ENCODE data around the gene OSGIN1.

Gene OSGIN1

DNA sequence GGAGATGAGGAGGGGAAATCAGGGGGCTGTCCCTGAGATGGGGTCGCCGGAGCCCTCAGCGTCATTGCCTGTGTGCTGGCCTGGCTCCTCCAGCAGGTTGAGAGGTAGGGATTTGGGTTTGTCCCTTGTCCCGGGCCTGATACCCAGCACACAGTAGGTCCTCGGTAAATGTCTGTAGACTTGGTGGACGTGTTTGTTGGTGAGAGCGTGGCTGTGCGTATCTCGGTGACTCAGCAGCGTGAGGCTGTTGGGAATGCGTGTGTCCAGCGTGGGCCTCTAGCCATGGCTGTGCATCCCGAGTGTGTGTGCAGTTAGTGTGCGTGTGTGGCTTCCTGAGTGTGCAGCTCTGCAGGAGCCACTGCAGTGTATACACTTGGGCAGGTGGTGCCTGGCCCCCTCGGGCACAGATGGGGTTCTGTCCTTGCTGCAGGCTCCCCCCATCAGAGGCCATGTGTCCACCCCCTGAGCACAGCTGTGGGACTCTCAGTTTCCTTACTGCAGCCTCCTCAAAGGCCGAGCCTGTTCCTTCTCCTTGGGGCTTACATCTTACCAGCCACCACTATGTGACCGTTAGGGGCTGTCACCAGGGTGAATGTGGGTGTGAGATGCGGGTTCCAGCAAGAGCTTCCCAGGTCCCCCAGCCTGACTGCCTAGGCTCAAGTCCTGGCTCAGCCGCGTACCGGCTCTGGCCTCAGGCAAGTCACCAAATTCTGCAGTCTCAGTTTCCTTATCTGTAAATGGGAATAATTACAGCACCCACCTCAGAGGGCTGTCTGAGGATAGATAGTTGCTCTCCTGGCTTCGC is 20.7 kb downstream of the OSGIN1 start:
- no peak for DNase-seq (ENCODE audit: low spot score)

DNA sequence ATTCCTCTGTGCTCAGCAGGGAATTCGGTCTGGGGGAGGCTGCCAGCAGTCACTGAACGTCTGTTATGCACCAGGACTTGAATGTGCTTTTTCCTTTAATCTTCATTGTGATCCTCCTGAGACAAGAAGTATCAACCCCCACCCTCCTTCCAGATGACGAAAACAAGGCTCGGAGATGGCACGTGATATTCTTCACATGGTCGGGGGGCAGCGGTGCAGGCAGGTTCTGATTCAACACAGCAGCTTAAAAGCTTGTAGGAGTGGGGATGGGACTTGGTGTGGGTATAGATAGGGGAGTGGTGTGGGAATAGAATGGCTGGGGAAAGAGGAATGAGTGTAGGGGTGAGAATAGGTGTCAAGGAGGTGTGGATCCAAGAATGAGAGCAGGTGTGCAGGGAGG is 21.4 kb downstream of the OSGIN1 start:
- DNase-seq (ENCODE audit: low spot score), result no peak

DNA sequence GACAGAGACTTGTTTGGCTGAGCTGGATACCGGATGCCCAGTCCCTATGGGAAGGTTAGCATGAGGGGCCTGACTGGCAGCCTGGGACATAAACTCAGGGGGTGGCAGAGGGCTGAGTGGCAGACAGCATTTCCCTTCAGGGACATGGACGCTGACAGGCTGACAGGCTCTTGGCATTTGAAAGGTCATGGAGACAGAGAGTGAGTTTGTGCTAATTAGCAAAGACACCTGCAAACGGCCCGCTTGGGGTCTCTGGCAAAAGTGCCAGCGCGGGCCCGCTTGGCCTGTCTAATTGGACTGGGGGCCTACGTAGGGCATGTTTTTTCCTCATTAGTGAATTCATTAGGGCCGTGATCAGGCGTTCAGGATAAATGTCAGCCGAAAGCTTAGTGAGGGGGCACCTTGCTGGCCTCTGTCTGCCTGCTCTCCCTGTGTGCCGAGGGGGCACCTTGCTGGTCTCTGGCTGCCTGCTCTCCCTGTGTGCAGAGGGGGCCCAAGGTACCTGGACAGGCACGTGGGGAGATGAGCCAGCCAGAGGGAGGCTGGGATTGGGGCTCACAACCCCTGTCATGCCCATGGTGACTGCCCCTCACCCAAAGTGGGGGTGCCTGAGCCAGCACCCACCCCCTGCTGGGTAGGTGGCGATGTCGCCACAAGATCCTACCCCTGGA is 22.7 kb downstream of the OSGIN1 start:
- DNase-seq (ENCODE audit: low spot score), result no peak

DNA sequence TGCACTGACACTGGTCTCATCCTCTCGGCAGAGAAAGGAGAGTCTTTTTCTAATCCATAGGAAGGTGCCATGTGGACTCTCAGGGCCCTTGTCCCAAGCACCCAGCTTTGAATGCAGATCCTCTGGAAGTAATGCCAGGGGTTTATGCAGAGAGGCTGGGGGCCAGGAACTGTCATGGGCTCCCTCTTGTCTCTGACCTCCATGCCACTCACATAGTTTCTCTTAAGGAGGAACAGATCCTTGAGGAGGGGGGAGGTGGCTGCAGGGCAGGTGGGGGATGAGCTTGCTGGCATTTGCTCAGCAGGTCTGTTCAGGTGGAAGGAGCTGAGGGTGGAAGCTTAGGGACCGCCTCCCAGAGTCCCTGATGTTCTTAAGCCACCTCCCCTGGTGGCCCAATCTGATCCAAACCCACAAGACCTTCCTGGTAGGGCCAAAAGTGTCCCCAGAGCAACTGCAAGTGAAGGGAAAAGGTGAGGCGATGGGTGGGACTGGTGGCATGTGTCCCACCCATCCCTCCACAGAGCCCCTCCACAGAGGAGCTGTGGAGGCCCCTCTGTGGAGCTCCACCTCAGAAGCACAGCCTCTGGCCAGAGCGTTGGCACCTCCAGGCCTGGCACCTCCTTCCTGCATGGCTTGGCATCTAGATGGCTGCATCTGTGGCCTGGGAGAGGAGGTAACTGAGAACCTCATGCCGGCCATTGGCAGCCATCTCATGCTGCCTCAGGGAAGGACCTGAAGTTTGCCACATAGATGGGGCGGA is 24.2 kb downstream of the OSGIN1 start:
- no peak for DNase-seq (ENCODE audit: low spot score)

DNA sequence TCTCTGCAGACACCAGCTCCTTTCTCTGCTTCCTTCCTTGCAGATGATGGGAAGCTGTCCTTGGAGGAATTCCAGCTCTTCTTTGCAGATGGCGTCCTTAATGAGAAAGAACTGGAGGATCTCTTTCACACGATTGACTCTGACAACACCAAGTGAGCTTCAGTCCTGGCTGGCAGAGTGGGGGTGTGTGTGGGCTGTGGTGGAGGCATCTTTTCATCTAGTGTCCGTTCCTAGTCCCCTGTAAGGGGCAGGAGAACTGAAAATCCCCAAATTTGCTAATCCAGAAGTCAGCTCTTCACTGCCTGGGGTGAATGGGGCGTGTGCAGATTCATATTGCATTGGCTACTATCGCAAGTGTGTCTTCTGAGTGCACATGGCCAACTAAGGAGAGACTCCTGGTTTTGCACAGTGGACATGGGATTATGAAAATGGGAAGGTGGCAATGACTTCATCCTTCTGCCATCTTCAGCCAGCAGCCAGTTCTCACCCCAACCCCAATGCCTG is 25.4 kb downstream of the OSGIN1 start:
- DNase-seq (ENCODE audit: low spot score), result no peak

DNA sequence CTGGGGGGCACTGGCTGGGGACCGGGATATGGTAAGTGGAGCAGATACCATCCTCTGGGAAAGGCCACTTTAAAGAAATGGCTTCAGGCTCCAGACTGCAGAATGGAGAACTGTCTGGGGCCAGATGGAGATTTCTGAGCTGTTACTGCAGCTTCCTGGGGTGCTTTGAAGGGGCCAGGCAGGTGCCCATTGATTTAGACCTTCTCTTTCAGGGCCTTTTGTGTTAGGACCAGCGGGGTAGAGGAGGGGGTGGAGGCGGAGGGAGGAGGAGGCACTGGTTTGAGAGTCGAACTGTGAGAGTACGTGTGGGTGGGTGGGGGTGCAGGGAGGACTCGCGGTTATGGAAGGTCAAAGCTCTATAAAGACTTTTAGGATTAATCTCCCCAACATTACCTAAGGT is 26.4 kb downstream of the OSGIN1 start:
- DNase-seq (ENCODE audit: low spot score), result no peak

DNA sequence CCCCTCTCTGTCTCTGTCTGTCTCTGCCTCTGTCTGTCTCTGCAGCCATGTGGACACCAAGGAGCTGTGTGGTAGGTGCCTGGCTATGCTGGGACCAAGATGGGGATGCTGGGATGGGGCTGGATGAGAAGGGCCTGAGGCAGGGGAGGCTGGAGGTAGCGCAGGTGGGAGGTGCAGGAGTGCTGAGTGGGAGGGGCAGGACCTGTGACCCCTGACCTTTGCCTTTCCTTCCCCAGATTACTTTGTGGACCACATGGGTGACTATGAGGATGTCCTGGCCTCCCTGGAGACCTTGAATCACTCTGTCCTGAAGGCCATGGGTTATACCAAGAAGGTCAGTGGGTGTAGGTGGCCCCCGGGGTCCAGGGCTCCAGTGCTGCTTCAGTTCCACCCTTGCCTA is 27.8 kb downstream of the OSGIN1 start:
- no peak for DNase-seq (ENCODE audit: low spot score)

DNA sequence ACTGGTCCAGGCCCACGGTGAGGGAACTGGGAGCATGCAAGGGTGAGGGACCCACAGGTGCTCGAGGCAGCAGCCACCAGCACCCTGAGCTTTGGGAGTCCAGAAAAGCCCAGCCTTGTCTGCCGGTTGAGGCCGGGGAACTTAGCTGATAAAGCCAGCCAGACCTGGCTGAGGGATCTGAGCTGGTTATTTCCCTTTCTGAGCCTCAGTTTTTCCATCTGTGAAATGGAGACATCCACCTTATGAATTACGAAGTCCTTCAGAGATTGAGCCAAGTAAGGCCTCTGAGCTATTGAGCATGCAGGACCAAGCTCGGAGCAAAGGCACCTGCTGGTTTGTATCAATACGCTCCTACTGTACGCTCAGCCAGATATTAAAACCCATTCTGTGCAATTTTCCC is 28.8 kb downstream of the OSGIN1 start:
- no peak for DNase-seq (ENCODE audit: low spot score)

DNA sequence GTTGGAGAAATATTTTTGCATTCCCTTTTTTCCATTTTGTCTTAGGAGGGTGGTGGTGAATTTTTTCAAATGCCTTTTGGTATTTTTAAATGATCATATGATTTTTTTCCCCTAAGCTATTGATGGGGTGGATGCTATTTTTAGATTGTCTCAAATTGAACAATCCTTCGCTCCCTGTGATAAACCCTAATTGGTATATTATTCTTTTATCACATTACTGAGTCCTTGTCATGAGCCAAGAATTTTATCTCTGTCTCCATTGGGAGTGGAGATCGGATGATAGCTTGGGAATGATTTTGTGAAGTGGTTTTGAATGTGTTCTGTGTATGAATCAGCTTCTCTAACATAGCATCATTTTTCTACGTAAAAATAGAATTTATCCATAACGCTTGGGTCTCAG is 30.5 kb downstream of the OSGIN1 start:
- no peak for DNase-seq (ENCODE audit: low spot score)

DNA sequence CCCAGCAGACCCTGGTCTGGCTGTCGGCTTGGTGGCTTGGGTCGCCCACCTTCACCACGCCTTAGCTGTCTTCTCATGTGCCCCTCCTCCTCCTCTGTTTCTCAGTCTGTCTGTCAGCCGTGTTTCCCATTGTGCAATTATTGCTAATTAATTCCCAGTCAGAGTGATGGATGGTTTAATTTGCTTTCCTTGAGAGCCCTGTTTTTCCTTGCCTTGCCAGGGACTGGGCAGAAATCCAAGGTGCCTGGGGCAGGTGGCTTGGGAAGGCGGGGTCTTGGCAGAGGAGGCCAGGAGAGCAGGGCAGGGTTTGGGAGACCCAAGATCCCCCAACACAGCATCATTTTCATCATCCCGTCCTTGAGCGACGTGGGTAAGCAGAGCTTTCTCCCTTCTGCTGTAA is 36.3 kb downstream of the OSGIN1 start:
- no peak for DNase-seq (ENCODE audit: low spot score)

DNA sequence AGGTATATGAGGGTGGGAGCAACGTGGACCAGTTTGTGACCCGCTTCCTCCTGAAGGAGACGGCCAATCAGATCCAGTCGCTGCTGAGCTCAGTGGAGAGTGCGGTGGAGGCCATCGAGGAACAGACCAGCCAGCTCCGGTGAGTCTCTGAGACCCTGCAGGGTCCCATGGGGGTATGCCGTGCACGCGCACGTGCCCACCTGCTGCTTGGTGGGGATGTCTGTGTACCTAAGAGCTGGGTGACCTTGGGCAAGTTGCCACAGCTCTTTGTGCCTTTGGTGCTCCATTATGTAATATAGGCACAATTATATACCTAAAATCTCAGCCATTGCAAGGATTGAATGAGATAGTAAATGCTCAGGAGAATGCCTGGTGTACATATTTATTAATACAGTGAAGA is 37.5 kb downstream of the OSGIN1 start:
- DNase-seq (ENCODE audit: low spot score), result no peak

DNA sequence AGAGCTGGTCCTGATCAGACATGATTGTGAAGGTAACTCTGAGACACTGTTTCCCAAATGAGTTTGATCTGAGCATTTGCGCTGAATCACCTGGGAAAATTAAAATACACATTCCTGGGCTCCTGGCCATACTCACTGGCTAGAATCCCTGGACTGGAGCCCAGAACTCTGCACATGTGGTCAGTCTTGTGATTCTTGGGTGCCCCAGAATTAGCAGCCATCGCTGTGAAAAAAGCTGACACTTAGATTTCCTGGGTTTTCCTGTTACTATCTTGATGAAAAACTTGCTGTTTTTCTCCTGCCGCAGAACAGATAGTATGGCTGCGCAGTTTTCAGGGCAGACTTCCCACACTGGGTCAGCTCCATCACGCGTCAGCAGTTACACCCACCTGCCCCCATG is 39.6 kb downstream of the OSGIN1 start:
- no peak for DNase-seq (ENCODE audit: low spot score)

DNA sequence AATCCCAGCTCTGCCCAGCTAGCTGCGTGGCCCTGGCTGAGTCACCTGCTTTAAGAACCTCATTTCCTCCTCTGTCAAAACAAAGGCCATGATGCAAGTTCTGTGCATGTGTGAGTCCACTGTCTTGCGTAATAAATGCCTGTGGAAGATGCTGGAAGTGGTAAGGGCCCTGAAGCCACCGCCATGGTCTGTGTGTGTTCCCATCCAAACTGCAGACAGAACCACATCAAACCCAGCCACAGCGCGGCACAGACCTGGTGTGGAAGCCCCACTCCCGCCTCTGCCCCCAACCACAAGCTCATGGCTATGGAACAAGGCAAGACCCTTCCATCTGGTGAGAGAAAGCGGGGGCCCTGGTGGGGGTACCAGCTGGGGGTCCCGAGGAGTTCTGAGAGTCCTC is 41.0 kb downstream of the OSGIN1 start:
- peak; percentile 15 for DNase-seq (ENCODE audit: low spot score)

DNA sequence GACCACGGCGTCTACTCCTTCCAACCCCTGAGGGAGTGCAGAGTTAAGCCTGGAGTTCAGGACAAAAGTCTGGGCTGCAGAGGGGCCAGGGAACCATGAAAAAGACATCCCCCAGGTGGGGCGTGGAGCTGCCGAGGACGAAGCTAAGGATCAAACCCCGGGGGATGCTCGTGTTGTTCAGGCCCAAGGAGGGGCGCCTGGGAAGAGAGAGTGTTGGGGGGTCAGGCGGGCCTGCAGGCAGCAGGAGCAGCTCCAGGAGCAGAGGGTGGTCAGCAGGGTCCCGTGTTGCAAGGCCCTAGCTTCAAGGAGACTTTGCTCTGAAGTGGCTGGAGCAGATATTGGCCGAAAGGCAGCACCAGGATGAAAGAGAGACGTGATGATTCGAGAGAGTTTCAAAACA is 41.7 kb downstream of the OSGIN1 start:
- DNase-seq (ENCODE audit: low spot score), result no peak

DNA sequence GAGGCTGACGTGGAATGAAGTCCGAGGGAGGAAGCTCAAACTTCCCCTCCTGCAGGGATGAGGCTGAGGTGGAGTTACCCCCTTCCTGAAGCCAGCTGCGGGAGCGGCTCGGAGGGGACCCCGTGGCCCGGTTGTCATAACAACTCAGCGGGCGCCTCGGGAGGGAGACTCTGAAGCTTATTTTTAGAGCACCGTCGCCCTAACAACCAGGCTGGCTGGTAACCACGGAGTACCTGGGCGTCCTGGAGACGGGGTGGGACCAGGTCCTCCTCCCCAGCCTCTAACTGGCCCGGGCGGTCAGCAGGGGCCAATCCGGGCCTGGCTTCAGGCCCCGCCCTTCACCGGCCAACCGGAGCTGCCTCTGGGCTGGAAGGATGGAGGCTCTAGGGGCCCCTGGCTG is 42.7 kb downstream of the OSGIN1 start:
- no peak for DNase-seq (ENCODE audit: low spot score)

DNA sequence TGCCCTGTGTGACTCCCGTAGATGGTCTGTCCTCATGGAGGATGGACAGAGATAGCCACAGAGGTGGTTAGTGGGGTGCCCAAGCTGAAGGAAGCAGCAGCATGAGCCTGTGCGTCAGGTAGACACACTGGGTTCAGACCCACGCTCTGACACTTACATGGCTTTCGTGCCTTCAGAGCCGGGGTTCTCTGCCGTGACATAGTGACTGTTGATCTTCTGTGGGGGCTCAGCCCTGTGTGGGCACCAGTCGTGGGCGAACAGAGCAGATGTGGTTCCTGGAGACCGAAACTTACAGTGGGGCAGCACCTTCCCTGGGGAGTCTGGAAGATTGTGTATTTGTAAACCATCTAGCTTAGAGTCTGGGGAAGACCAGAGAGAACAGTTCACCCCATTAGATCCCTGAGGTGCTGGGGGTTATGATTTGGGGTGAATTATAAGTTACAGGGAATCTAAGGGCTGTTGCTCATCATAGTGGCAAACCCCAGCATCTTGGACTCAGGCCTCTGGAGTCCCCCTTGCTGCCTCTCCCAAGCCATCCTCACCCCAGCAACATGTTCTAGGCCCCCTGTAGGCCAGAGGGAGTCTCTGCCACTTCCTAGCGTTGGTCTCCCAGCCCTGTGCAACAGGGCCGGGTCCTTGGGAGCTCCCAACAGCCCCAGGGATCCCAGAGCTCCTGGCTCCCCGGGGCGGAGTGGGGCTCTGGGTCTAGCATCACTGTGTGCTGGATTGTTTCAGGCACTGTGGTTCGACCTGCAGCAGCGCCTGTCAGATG is 43.6 kb downstream of the OSGIN1 start:
- DNase-seq (ENCODE audit: low spot score), result no peak

DNA sequence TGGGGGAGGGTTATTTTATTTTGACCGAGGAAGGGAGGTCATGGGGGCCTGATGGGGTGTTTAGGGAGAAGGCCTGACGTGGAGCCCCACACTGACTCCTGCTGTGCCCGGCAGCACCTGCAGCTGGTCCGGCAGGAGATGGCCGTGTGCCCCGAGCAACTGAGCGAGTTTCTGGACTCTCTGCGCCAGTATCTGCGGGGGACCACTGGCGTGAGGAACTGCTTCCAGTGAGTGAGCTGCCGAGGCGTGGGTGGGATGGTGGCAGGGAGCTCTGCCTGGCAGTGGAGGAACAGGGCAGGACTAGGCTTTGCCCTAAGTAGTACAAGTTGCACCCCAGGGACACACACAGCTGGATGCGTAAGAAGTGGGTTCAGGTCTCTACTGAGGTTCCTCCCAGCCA is 45.1 kb downstream of the OSGIN1 start:
- no peak for DNase-seq (ENCODE audit: low spot score)

DNA sequence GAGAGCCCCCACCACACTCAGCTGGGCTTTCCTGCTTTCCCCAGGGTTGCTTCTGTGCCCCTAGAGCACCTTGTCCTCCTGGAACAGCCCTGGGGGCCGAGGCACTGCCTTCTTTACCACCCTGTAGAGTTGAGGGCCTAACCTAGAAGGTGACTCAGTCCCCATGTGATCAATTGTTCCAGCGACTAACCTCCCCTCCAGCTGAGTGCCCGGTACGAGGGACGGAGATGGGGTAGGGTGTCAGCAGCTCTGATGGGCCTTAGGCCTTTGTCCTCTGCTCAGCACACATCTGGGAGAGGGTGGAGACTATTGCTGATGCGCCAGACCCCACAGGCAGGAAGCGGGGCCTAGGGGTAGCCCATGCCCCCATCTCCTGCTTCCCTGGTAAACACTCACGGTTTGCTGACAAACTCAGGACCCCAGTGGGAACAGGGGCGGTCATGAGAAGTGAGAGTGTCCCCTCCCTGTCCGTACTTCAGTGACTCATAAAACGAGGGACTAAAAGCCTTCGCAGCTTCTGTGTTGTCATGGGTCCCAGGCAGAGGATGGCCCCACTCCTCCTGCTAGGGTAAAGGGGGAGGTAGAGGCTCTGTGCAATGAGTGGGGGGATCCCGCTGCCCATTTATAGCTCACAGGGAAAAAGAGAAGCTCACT is 48.1 kb downstream of the OSGIN1 start:
- DNase-seq (ENCODE audit: low spot score), result no peak

DNA sequence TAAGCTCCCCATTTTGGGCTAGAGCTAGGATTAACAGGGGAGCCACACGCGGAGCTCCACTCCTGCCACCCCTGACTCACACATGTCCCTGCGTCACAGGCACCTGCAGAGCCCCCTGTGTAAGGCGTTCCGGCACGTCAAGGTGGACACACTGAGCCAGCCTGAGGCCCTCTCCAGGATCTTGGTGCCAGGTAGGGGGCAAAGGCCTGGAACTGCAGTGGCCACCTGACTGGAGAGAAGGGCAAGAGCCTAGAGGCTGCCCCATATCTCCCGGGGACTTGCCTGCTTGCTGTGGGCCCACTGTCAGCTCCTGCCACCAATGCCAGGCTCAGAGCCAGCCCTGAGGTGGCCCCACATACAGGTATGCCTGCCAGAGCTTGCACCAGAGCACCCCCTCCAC is 48.7 kb downstream of the OSGIN1 start:
- DNase-seq (ENCODE audit: low spot score), result no peak

DNA sequence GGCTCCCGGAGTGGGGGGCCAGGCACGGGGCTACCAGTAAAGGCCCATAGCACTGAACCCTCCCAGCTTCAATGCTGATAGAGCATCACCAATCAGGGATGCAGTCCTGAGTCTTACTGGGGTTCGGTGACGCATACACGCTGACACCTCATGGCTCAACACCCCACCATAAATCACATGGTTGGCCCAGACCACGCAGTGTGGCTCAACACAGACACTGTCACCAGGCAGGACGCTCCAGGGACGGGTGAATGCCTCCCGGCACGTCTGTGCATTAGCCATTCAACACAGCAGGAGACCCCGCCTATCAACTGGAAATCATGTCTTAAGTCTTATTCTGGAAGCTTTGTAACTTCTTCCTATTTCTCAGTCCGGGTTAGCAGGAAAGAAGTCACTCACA is 50.0 kb downstream of the OSGIN1 start:
- no peak for DNase-seq (ENCODE audit: low spot score)

DNA sequence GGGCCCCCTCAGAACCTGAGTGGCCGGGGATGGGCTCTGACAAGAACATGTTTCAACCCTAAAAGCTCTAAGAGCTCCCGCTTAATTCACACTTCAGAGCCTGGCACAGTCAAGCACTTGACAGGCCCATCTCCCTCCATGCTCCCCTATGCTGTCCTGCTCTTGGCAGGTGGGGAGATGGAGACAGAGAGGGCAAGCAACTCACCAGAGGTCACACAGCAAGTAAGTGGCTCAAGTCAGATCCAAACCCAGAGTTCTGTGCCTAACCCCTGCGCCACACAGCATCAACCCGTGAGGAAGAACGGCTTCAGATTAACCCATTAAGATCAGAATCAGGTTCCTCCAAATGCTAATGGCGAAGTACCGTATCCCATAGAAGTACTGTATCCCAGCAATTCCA is 51.4 kb downstream of the OSGIN1 start:
- DNase-seq (ENCODE audit: low spot score), result no peak

DNA sequence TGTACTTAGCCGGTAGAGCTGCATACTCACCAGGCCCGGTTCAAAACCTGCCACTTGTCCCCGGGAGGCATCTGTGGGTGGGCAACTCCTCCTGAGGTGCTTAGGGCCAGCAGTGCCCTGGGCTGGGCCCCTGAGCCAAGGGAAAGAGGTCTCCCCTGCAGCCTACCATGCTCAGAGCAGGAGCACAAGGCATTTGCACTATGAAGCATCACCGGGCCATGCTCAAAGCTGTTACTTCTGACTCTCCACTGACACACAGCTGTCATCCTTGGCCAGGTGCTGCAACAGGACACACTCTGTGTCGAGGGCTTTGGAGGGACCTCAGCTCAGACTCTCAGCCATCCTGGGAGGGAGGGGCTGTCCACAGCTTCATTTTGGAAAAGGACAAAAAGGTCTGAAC is 52.4 kb downstream of the OSGIN1 start:
- no peak for DNase-seq (ENCODE audit: low spot score)
